K562 (cell line): ENCODE measurements around the gene NPAS3. TPM values are rescaled to one million over a fixed set of nuclear protein-coding genes. Genes with fewer than 3 reads are reported as not detected.

Source experiments
- ATAC-seq: fragments of 200-7000 bp; cut with Tn5 transposase; 3 replicates; pipeline ENCODE4 v1.9.1; 2020; ENCODE audit warnings: moderate library complexity
- BruUV-seq: library from RNA; stranded (reverse); fragments of 400-500 nt; replicated peaks from 2 replicates; lab custom pipeline; 2021; lab: Mats Ljungman, UMichigan
- CTCF ChIA-PET: fragments of 300-600 bp; formaldehyde crosslinking; extraction: SDS; loops from one replicate; lab custom pipeline; 2021; ENCODE audit warnings: low intra/inter-chr PET ratio; lab: Yijun Ruan, JAX
- POLR2A ChIA-PET: fragments of 300-600, 350-650 bp; sonication (Branson Sonifier 250); formaldehyde crosslinking; extraction: SDS; loops from one replicate; lab custom pipeline; 2021; ENCODE audit warnings: antibody characterized with exemption, inconsistent platforms; lab: Yijun Ruan, JAX
- DNase-seq, 4 experiments: peaks; one replicate each; pipeline versions ENCODE4 v3.0.0 to v3.0.0-alpha.2; 2011 to 2018; ENCODE audit warnings: low spot score in 3 of 4, mixed read lengths in 3 of 4; ENCODE audit errors: extremely low read depth in 1 of 4
- FAIRE-seq: peaks from 2 replicates; lab custom pipeline; 2011; peaks lifted over from hg19 to GRCh38; lab: Jason Lieb, UNC
- H2AFZ ChIP-seq: 2 replicates; pipeline ENCODE4 v1.6.0; 2011; ENCODE audit warnings: low read depth, low read length, control low read depth, inconsistent platforms
- H3K27ac ChIP-seq: fragments of 200-600 bp; 3 replicates; pipeline ENCODE4 v1.8.0; 2011; ENCODE audit warnings: low read depth, mild to moderate bottlenecking, control low read depth, inconsistent platforms, low read length, moderate library complexity, mixed read lengths; ENCODE audit errors: extremely low read depth
- H3K27me3 ChIP-seq, 2 experiments: fragments of 300-600 bp in 1 of 2; 2 replicates in 1 of 2; 3 replicates in 1 of 2; pipeline versions ENCODE4 v1.6.0 to v1.8.0; 2011; ENCODE audit warnings: inconsistent platforms in 2 of 2, low read length in 2 of 2, mild to moderate bottlenecking in 1 of 2, mixed read lengths in 1 of 2, moderate library complexity in 1 of 2; ENCODE audit not compliant: control insufficient read depth in 2 of 2, insufficient read depth in 2 of 2
- H3K36me3 ChIP-seq: fragments of 300-600 bp; 3 replicates; pipeline ENCODE4 v1.8.0; 2011; ENCODE audit warnings: mild to moderate bottlenecking, low read length, inconsistent platforms; ENCODE audit not compliant: control insufficient read depth, insufficient read depth
- H3K4me1 ChIP-seq, 2 experiments: fragments of 200-600 bp in 1 of 2; replicated peaks in 1 of 2; 2 replicates in 1 of 2; 3 replicates in 1 of 2; pipeline versions ENCODE4 v1.5.1 to v1.8.0; 2011; ENCODE audit warnings: inconsistent platforms in 2 of 2, low read length in 2 of 2, mild to moderate bottlenecking in 1 of 2, mixed read lengths in 1 of 2, moderate library complexity in 1 of 2; ENCODE audit not compliant: control insufficient read depth in 2 of 2, insufficient read depth in 2 of 2
- H3K4me2 ChIP-seq: 2 replicates; pipeline ENCODE4 v1.6.1; 2011; ENCODE audit warnings: low read length, control low read depth, inconsistent platforms, mixed read lengths; ENCODE audit not compliant: insufficient read depth
- H3K4me3 ChIP-seq: fragments of 200-600 bp; sonication (generic), shearing (Covaris generic); 2 replicates; pipeline ENCODE4 v1.5.1; 2016; ENCODE audit warnings: control low read depth, inconsistent platforms
- H3K79me2 ChIP-seq: fragments of 200-600 bp; 3 replicates; pipeline ENCODE4 v1.8.0; 2011; ENCODE audit warnings: low read length, inconsistent platforms; ENCODE audit not compliant: control insufficient read depth, insufficient read depth
- H3K9ac ChIP-seq, 2 experiments: 2 replicates each; pipeline versions ENCODE4 v1.6.0 to v1.6.1; 2011; ENCODE audit warnings: low read depth in 2 of 2, low read length in 2 of 2, control low read depth in 1 of 2, inconsistent platforms in 1 of 2, mild to moderate bottlenecking in 1 of 2, mixed read lengths in 1 of 2; ENCODE audit not compliant: insufficient read depth in 1 of 2
- H3K9me1 ChIP-seq: one replicate; pipeline ENCODE4 v1.6.0; 2011; ENCODE audit warnings: inconsistent platforms, mild to moderate bottlenecking, low read length, moderate library complexity; ENCODE audit not compliant: control insufficient read depth, insufficient read depth
- H3K9me3 ChIP-seq: replicated peaks from 2 replicates; pipeline ENCODE4 v1.5.1; 2011; ENCODE audit warnings: low read depth, low read length, inconsistent platforms; ENCODE audit not compliant: control insufficient read depth, insufficient read depth
- H4K20me1 ChIP-seq: replicated peaks from 2 replicates; pipeline ENCODE4 v1.6.1; 2011; ENCODE audit warnings: low read length, inconsistent platforms, mixed read lengths; ENCODE audit not compliant: control insufficient read depth, insufficient read depth
- CREB3 ChIP-seq: fragments of 450-650 bp; conservative IDR thresholded peaks from 2 replicates; pipeline ENCODE4 v1.6.1; 2016; ENCODE audit warnings: missing genetic modification characterization, low read depth, mild to moderate bottlenecking, missing compliant biosample characterization, moderate library complexity
- DMBX1 ChIP-seq: fragments of 250-450 bp; sonication (Bioruptor Pico); IDR thresholded peaks from 2 replicates; pipeline ENCODE4 v1.8.0; 2022; ENCODE audit warnings: inconsistent platforms, mild to moderate bottlenecking, moderate library complexity, borderline replicate concordance
- HDAC2 ChIP-seq: fragments of 450-650 bp; IDR thresholded peaks from 2 replicates; pipeline ENCODE4 v1.6.1; 2016; ENCODE audit warnings: mild to moderate bottlenecking
- ILK ChIP-seq: fragments of 450-650 bp; IDR thresholded peaks from 2 replicates; pipeline ENCODE4 v1.6.1; 2016; ENCODE audit warnings: missing genetic modification characterization, low read depth, mild to moderate bottlenecking, missing compliant biosample characterization, moderate library complexity, borderline replicate concordance
- PRDM10 ChIP-seq: fragments of 450-650 bp; IDR thresholded peaks from 2 replicates; pipeline ENCODE4 v1.6.1; 2018; ENCODE audit not compliant: partially characterized antibody
- ZFP36 ChIP-seq: fragments of 150-350 bp; IDR thresholded peaks from 2 replicates; pipeline ENCODE4 v1.6.1; 2018; ENCODE audit warnings: low read length, low read depth; ENCODE audit not compliant: partially characterized antibody
- WGBS: fragments of 100-300 bp; shearing (Covaris generic); methylation state at CpG from one replicate; pipeline ENCODE4 v1.1.6; 2016; ENCODE audit warnings: low coverage, mixed read lengths; ENCODE audit not compliant: insufficient coverage; ENCODE audit errors: missing lambda C conversion rate; 5-methylcytosine and 5-hydroxymethylcytosine counted together
- in situ Hi-C: fragments of 300-500 bp; cut with MboI; formaldehyde crosslinking; loops from 4 replicates; pipeline ENCODE4 v1.15.0; 2018; ENCODE audit warnings: inconsistent platforms, mixed read lengths
- intact Hi-C: fragments of 100-400 bp; cut with micrococcal nuclease; formaldehyde crosslinking; loops from 2 replicates; pipeline ENCODE4 v1.14.2; 2022
- polyA plus RNA-seq, 8 experiments: library from polyadenylated mRNA; depleted of rRNA in 4 of 8; stranded (reverse) in 5 of 8; unstranded in 3 of 8; fragments of >200 nt; fragmentation: Nextera tagmentation in 2 of 8; fragmentation: Illumina TruSeq in 1 of 8; extraction: Ambion mirVana in 2 of 8; extraction: Trizol in 1 of 8; gene quantifications; 2 replicates each; pipeline versions ENCODE4 v1.2.1 to v1.2.3, GENCODE V29; 2011 to 2014; ENCODE audit warnings: inconsistent platforms in 1 of 8, missing spikeins in 1 of 8
- total RNA-seq, 7 experiments: library from RNA; depleted of rRNA in 6 of 7; stranded (reverse); fragments of >200 nt in 6 of 7; fragmentation: Illumina TruSeq in 2 of 7; extraction: Trizol in 2 of 7; gene quantifications; 2 replicates each; pipeline versions ENCODE4 v1.2.1 to v1.2.3, GENCODE V29; 2011 to 2021; ENCODE audit warnings: low replicate concordance in 1 of 7
- TF ChIP-seq, protein P1 (sequence below): fragments of 250-450 bp; sonication (Bioruptor Pico); IDR thresholded peaks from 2 replicates; pipeline ENCODE4 v1.4.0; 2020; ENCODE audit warnings: borderline replicate concordance

The NPAS3 gene
- total and polyA plus RNA-seq, 9 of the 15 experiments (the other 6 are each of a cell fraction or from before 2014, with no cell fraction given): 0.04 TPM; not detected in 8

DNA sequence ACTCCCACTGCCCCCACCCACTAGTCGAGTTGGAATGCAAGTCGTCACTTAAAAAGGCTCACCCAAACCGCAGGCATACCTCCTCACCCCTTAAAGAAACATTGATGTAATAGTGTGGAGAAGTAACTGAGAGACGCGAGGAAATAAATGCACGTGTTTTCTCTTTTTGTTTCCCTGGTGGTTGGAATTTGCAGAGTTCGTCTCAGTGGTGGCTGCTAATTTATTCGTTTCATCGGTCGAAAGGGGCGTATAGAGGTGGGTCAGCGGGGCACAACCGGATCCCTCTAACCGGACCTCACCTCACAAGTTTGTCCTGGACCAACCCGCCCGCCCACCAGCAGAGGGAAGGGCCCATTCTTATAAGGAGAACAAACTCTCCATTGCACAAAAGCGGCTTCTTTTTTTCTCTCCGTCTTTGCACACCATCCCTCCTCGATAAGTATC is 5.0 kb upstream of the NPAS3 start:
- Histone ChIP-seq H3K9ac (no peak overlapping the region), H3K4me3 (no peak overlapping the region), H3K4me2 (no peak overlapping the region), H3K27me3 (peaks cover 0 to 20% of the 10 kb centered on the region in 2 experiments; a peak in 2 of 5 replicates), H3K27ac (no peak overlapping the region), H3K9me1 (no peaks in the 10 kb centered on the region), H2AFZ (no peak overlapping the region), H3K9me3 (no peaks in the 10 kb centered on the region), H4K20me1 (no peaks in the 10 kb centered on the region), H3K36me3 (no peaks in the 10 kb centered on the region), H3K79me2 (no peaks in the 10 kb centered on the region), H3K4me1 (no peaks in the 10 kb centered on the region)
- ChIA-PET POLR2A (no interaction called here), CTCF (no interaction called here)
- ATAC-seq (no peak), DNase-seq (no peak), FAIRE-seq (no peak)
- TF ChIP-seq ILK (tag): no peak
- no peak for TF ChIP-seq ZFP36
- intact Hi-C loops: no loop called here
- 9% methylated on average over 15 of the region's 19 CpGs for WGBS
- in situ Hi-C loops: no loop called here
- BruUV-seq: no TSS peak

GRCh38 chr14:32934073-32934880 is 4.4 kb upstream of the NPAS3 start:
- Histone ChIP-seq H3K36me3 (no peaks in the 10 kb centered on the region), H3K9me1 (no peaks in the 10 kb centered on the region), H3K4me1 (no peaks in the 10 kb centered on the region), H2AFZ (no peak overlapping the region), H4K20me1 (no peaks in the 10 kb centered on the region), H3K27me3 (peaks cover 0 to 20% of the 10 kb centered on the region in 2 experiments; a peak in 2 of 5 replicates), H3K27ac (no peak overlapping the region), H3K9ac (no peak overlapping the region), H3K9me3 (no peaks in the 10 kb centered on the region), H3K4me3 (no peak overlapping the region), H3K79me2 (no peaks in the 10 kb centered on the region), H3K4me2 (no peak overlapping the region)
- no peak for ATAC-seq
- POLR2A ChIA-PET: no interaction called here
- no TSS peak for BruUV-seq
- intact Hi-C loops: no loop called here
- in situ Hi-C loops: no loop called here
- no peak for DNase-seq
- WGBS: 0% methylated on average over 6 of the region's 72 CpGs
- CTCF ChIA-PET: no interaction called here
- FAIRE-seq: no peak
- no peak for TF ChIP-seq DMBX1 (CRISPR knock-in tag)
- TF ChIP-seq, protein P1, sequence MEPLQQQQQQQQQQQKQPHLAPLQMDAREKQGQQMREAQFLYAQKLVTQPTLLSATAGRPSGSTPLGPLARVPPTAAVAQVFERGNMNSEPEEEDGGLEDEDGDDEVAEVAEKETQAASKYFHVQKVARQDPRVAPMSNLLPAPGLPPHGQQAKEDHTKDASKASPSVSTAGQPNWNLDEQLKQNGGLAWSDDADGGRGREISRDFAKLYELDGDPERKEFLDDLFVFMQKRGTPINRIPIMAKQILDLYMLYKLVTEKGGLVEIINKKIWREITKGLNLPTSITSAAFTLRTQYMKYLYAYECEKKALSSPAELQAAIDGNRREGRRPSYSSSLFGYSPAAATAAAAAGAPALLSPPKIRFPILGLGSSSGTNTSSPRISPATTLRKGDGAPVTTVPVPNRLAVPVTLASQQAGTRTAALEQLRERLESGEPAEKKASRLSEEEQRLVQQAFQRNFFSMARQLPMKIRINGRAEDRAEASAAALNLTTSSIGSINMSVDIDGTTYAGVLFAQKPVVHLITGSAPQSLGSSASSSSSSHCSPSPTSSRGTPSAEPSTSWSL (CRISPR knock-in tag): no peak
- TF ChIP-seq CREB3: no peak
- TF ChIP-seq HDAC2: no peak
- TF ChIP-seq PRDM10: no peak
